HTERT RPE-1 (cell line): ENCODE data around the gene EPB41L4A.

ENCODE experiments used
- in situ Hi-C: fragments of 300-500 bp; cut with MboI; formaldehyde crosslinking; loops from 4 replicates; pipeline ENCODE4 v1.14.3; 2020; ENCODE audit warnings: low sequenced_read_pairs

EPB41L4A gene

GRCh38 chr5:112356178-112356956 lies 62.7 kb downstream of the EPB41L4A start:
- in situ Hi-C loops, result no loop called here

GRCh38 chr5:112355058-112355685 lies 63.9 kb downstream of the EPB41L4A start:
- in situ Hi-C loops, result no loop called here

GRCh38 chr5:112353678-112354077 lies 65.4 kb downstream of the EPB41L4A start:
- in situ Hi-C loops, result no loop called here

- in situ Hi-C loops, result no loop called here
These were observed 67.9 kb downstream of the EPB41L4A start for GRCh38 chr5:112351225-112351624.

- in situ Hi-C loops, result no loop called here
These were observed 68.5 kb downstream of the EPB41L4A start for GRCh38 chr5:112350626-112351025.

- in situ Hi-C loops, result no loop called here
These were observed 69.7 kb downstream of the EPB41L4A start for GRCh38 chr5:112349371-112349770.

- in situ Hi-C loops, result no loop called here
These were observed 70.2 kb downstream of the EPB41L4A start for GRCh38 chr5:112348915-112349314.

GRCh38 chr5:112348387-112348786 lies 70.7 kb downstream of the EPB41L4A start:
- in situ Hi-C loops, result no loop called here

- in situ Hi-C loops, result no loop called here
These were observed 72.5 kb downstream of the EPB41L4A start for GRCh38 chr5:112346411-112347044.

GRCh38 chr5:112344540-112344939 lies 74.5 kb downstream of the EPB41L4A start:
- in situ Hi-C loops, result no loop called here

GRCh38 chr5:112342389-112342788 lies 76.7 kb downstream of the EPB41L4A start:
- in situ Hi-C loops, result no loop called here

GRCh38 chr5:112339761-112340160 lies 79.3 kb downstream of the EPB41L4A start:
- in situ Hi-C loops, result no loop called here

- in situ Hi-C loops, result no loop called here
These were observed 80.3 kb downstream of the EPB41L4A start for GRCh38 chr5:112338681-112339337.

GRCh38 chr5:112333331-112333781 lies 85.7 kb downstream of the EPB41L4A start:
- in situ Hi-C loops, result no loop called here

GRCh38 chr5:112331892-112332291 lies 87.2 kb downstream of the EPB41L4A start:
- in situ Hi-C loops, result no loop called here

GRCh38 chr5:112329419-112330090 lies 89.5 kb downstream of the EPB41L4A start:
- in situ Hi-C loops, result no loop called here

- in situ Hi-C loops, result no loop called here
These were observed 95.9 kb downstream of the EPB41L4A start for GRCh38 chr5:112323166-112323565.

GRCh38 chr5:112320408-112320807 lies 98.7 kb downstream of the EPB41L4A start:
- in situ Hi-C loops, result no loop called here

GRCh38 chr5:112318346-112318745 lies 100.7 kb downstream of the EPB41L4A start:
- in situ Hi-C loops, result no loop called here

GRCh38 chr5:112317866-112318265 lies 101.2 kb downstream of the EPB41L4A start:
- in situ Hi-C loops, result no loop called here

- in situ Hi-C loops, result no loop called here
These were observed 102.3 kb downstream of the EPB41L4A start for GRCh38 chr5:112316731-112317130.
